ENCODE measurements around the gene IGF2.

IGF2 gene

GRCh38 chr11:2097356-2097997 lies 41.7 kb downstream of the IGF2 start:
- CTCF ChIA-PET, result interaction anchor here (0.6 to 1.0 kb wide), 3 partner anchors 9 to 207 kb away, joined by 3 to 8 read pairs (median 3); no protein-coding TSS in a partner anchor
- POLR2A ChIA-PET, result no interaction called here
- Histone ChIP-seq H3K36me3 (ENCODE audit: control insufficient read depth in 2 of 2, insufficient read depth in 1 of 2, low read length in 2 of 2) (no peaks in the 10 kb centered on the region), H3K4me1 (ENCODE audit: control insufficient read depth, insufficient read depth, low read length) (no peaks in the 10 kb centered on the region; the same call in 1 of the 2 replicates), H3K27ac (ENCODE audit: extremely low read depth, low read depth, low read length) (no peak overlapping the region), H3K4me3 (ENCODE audit: low read depth, low read length) (no peak overlapping the region), H3K9me3 (ENCODE audit: control insufficient read depth, insufficient read depth, low read depth, low read length) (no peaks in the 10 kb centered on the region)
- TF ChIP-seq ZBTB48 (tag by site-specific recombination; IDR thresholded peaks at IDR 0.05), result no peak
- TF ChIP-seq SP3 (tag by site-specific recombination; IDR thresholded peaks at IDR 0.05), result no peak
- TF ChIP-seq, protein P1, sequence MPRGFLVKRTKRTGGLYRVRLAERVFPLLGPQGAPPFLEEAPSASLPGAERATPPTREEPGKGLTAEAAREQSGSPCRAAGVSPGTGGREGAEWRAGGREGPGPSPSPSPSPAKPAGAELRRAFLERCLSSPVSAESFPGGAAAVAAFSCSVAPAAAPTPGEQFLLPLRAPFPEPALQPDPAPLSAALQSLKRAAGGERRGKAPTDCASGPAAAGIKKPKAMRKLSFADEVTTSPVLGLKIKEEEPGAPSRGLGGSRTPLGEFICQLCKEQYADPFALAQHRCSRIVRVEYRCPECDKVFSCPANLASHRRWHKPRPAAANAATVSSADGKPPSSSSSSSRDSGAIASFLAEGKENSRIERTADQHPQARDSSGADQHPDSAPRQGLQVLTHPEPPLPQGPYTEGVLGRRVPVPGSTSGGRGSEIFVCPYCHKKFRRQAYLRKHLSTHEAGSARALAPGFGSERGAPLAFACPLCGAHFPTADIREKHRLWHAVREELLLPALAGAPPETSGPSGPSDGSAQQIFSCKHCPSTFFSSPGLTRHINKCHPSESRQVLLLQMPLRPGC (tag by site-specific recombination; IDR thresholded peaks at IDR 0.05), result no peak
- TF ChIP-seq ZNF549 (tag by site-specific recombination; IDR thresholded peaks at IDR 0.05), result no peak
- TF ChIP-seq KLF1 (tag by site-specific recombination; IDR thresholded peaks at IDR 0.05), result peak; percentile 93
- no peak for TF ChIP-seq ZBTB11 (tag by site-specific recombination; conservative IDR thresholded peaks at IDR 0.05; ENCODE audit: low read depth)

GRCh38 chr11:2096919-2097301 lies 42.3 kb downstream of the IGF2 start:
- ChIA-PET POLR2A (no interaction called here), CTCF (interaction anchor here (0.9 to 1.0 kb wide), 2 partner anchors 8 to 54 kb away, joined by 3 to 8 read pairs; no protein-coding TSS in a partner anchor)
- Histone ChIP-seq H3K36me3 (ENCODE audit: control insufficient read depth in 2 of 2, insufficient read depth in 1 of 2, low read length in 2 of 2) (no peaks in the 10 kb centered on the region), H3K4me1 (ENCODE audit: control insufficient read depth, insufficient read depth, low read length) (no peaks in the 10 kb centered on the region; the same call in 1 of the 2 replicates), H3K9me3 (ENCODE audit: control insufficient read depth, insufficient read depth, low read depth, low read length) (no peaks in the 10 kb centered on the region), H3K27ac (ENCODE audit: extremely low read depth, low read depth, low read length) (no peak overlapping the region), H3K4me3 (ENCODE audit: low read depth, low read length) (no peak overlapping the region)
- TF ChIP-seq MYNN (tag by site-specific recombination; IDR thresholded peaks at IDR 0.05; ENCODE audit: borderline replicate concordance) (no peak), ZFP41 (tag by site-specific recombination; IDR thresholded peaks at IDR 0.05; ENCODE audit: borderline replicate concordance) (no peak), ZNF433 (tag by site-specific recombination; IDR thresholded peaks at IDR 0.05; ENCODE audit: low read depth) (no peak), ZNF610 (tag by site-specific recombination; IDR thresholded peaks at IDR 0.05; ENCODE audit: borderline replicate concordance) (no peak), SP7 (tag by site-specific recombination; IDR thresholded peaks at IDR 0.05) (no peak), GLI4 (tag by site-specific recombination; IDR thresholded peaks at IDR 0.05) (no peak), ZNF239 (tag by site-specific recombination; IDR thresholded peaks at IDR 0.05) (no peak), ZNF664 (tag by site-specific recombination; IDR thresholded peaks at IDR 0.05) (no peak), ZNF175 (tag by site-specific recombination; IDR thresholded peaks at IDR 0.05) (no peak), ZNF830 (tag by site-specific recombination; IDR thresholded peaks at IDR 0.05; ENCODE audit: low read depth) (no peak), ZNF354C (tag by site-specific recombination; IDR thresholded peaks at IDR 0.05; ENCODE audit: borderline replicate concordance, low read depth) (no peak), ZNF48 (tag by site-specific recombination; IDR thresholded peaks at IDR 0.05) (no peak), ZNF530 (tag by site-specific recombination; IDR thresholded peaks at IDR 0.05; ENCODE audit: low read depth) (no peak), TCF7L2 (IDR thresholded peaks at IDR 0.05; ENCODE audit: borderline replicate concordance, low read depth, low read length) (no peak)
- TF ChIP-seq, protein P2, sequence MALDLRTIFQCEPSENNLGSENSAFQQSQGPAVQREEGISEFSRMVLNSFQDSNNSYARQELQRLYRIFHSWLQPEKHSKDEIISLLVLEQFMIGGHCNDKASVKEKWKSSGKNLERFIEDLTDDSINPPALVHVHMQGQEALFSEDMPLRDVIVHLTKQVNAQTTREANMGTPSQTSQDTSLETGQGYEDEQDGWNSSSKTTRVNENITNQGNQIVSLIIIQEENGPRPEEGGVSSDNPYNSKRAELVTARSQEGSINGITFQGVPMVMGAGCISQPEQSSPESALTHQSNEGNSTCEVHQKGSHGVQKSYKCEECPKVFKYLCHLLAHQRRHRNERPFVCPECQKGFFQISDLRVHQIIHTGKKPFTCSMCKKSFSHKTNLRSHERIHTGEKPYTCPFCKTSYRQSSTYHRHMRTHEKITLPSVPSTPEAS (tag by site-specific recombination; IDR thresholded peaks at IDR 0.05), result no peak

All from HEK293 (cell line).